SIG-M5 treated with dmso at 0.1 percent for 504 hours (cell line): ENCODE results near the gene CALR.
"Not testable (repeated sequence)": the region's sequence is repeated elsewhere in the genome, so short reads cannot be mapped to it uniquely, and the experiment has no call there.

Experiments used
- DNase-seq: peaks from one replicate; lab custom pipeline; 2025; ENCODE audit not compliant: unreplicated experiment; lab: John Stamatoyannopoulos, UW

CALR gene

GRCh38 chr19:12952488-12953137 lies 14.2 kb downstream of the CALR start:
- no peak for DNase-seq

GRCh38 chr19:12953138-12953798 lies 14.9 kb downstream of the CALR start:
- DNase-seq = no peak

- no peak for DNase-seq
Observed at GRCh38 chr19:12953799-12954611, 15.6 kb downstream of the CALR start.

GRCh38 chr19:12954612-12954962 lies 16.2 kb downstream of the CALR start:
- DNase-seq = no peak

- not testable (repeated sequence) for DNase-seq
Observed at GRCh38 chr19:12955575-12955974, 17.2 kb downstream of the CALR start.

GRCh38 chr19:12955996-12956395 lies 17.6 kb downstream of the CALR start:
- DNase-seq = peak; percentile 29

- peak; percentile 67 for DNase-seq
Observed at GRCh38 chr19:12956446-12957388, 18.3 kb downstream of the CALR start, which contains the start of gene GADD45GIP1. GADD45GIP1 (minus strand) TSS chr19:12957223; CDS start chr19:12957212, 11 bp downstream.

- DNase-seq = not testable (repeated sequence)
Observed at GRCh38 chr19:12957389-12957952, 19.1 kb downstream of the CALR start.

GRCh38 chr19:12959481-12959880 lies 21.1 kb downstream of the CALR start:
- DNase-seq = no peak

GRCh38 chr19:12965017-12965811 lies 26.8 kb downstream of the CALR start:
- DNase-seq = peak; percentile 61

GRCh38 chr19:12965812-12966135 lies 27.4 kb downstream of the CALR start:
- DNase-seq = no peak

GRCh38 chr19:12967907-12968306 lies 29.5 kb downstream of the CALR start:
- no peak for DNase-seq

- DNase-seq = no peak
Observed at GRCh38 chr19:12969292-12969988, 31.0 kb downstream of the CALR start, which contains the start of gene DAND5. DAND5 (plus strand) TSS chr19:12969576; CDS start chr19:12969661, 85 bp downstream.

- DNase-seq = no peak
Observed at GRCh38 chr19:12970070-12970820, 31.8 kb downstream of the CALR start.

GRCh38 chr19:12973236-12973635 lies 34.8 kb downstream of the CALR start:
- DNase-seq = no peak

GRCh38 chr19:12974301-12975220 lies 36.2 kb downstream of the CALR start:
- no peak for DNase-seq

- no peak for DNase-seq
Observed at GRCh38 chr19:12975221-12975741, 36.9 kb downstream of the CALR start.
